ENCODE measurements around the gene EPB41L4A.

EPB41L4A gene

DNA sequence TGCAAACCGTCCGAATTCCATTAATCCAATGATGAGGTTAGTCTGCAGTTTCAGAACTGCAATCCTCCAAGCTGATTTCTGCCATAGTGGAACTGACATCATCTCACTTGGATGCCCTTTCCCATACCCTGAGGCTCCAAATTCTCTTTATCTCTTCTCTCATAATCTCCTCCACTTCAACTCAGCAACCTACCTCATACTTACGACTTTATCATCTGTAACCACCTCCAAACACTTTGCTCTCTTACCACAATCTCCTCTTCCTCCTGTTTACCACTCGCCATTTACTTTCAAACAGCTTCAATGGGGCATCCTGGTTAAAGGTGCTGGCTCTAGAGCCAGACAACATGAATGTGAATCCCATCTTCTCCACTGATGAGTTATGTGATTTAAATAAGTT lies 223.2 kb downstream of the EPB41L4A start:
- H3K36me3 ChIP-seq (ENCODE audit: insufficient read depth, low read length), result no peaks in the 10 kb centered on the region
- H3K4me1 ChIP-seq (ENCODE audit: insufficient read depth, low read length, poor library complexity, severe bottlenecking), result no peaks in the 10 kb centered on the region
- no peak overlapping the region for H3K4me3 ChIP-seq (ENCODE audit: low read length, poor library complexity, severe bottlenecking)
- no peaks in the 10 kb centered on the region for H4K20me1 ChIP-seq (ENCODE audit: insufficient read depth, low read length, poor library complexity, severe bottlenecking)
- no peaks in the 10 kb centered on the region for H3F3A ChIP-seq (ENCODE audit: low read depth)
- H3K9me3 ChIP-seq (ENCODE audit: insufficient read depth, low read depth, low read length), result no peaks in the 10 kb centered on the region
- TF ChIP-seq EZH2phosphoT487 (IDR thresholded peaks at IDR 0.05; ENCODE audit: borderline replicate concordance), result no peak
- TF ChIP-seq, protein P1, sequence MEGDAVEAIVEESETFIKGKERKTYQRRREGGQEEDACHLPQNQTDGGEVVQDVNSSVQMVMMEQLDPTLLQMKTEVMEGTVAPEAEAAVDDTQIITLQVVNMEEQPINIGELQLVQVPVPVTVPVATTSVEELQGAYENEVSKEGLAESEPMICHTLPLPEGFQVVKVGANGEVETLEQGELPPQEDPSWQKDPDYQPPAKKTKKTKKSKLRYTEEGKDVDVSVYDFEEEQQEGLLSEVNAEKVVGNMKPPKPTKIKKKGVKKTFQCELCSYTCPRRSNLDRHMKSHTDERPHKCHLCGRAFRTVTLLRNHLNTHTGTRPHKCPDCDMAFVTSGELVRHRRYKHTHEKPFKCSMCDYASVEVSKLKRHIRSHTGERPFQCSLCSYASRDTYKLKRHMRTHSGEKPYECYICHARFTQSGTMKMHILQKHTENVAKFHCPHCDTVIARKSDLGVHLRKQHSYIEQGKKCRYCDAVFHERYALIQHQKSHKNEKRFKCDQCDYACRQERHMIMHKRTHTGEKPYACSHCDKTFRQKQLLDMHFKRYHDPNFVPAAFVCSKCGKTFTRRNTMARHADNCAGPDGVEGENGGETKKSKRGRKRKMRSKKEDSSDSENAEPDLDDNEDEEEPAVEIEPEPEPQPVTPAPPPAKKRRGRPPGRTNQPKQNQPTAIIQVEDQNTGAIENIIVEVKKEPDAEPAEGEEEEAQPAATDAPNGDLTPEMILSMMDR (conservative IDR thresholded peaks at IDR 0.05; ENCODE audit: low read length), result no peak
- H2AFZ ChIP-seq (ENCODE audit: low read length), result no peak overlapping the region
- H3K9me2 ChIP-seq (replicated peaks; ENCODE audit: low read depth, low read length), result no peaks in the 10 kb centered on the region
- no peaks in the 10 kb centered on the region for H3K79me2 ChIP-seq (ENCODE audit: insufficient read depth, low read length)
- H3K4me2 ChIP-seq (ENCODE audit: low read depth, low read length, poor library complexity, severe bottlenecking), result no peak overlapping the region
- H3K27me3 ChIP-seq (ENCODE audit: insufficient read depth, low read length, poor library complexity, severe bottlenecking), result no peaks in the 10 kb centered on the region
- H3K9ac ChIP-seq (ENCODE audit: low read depth, low read length, poor library complexity, severe bottlenecking), result no peak overlapping the region

DNA sequence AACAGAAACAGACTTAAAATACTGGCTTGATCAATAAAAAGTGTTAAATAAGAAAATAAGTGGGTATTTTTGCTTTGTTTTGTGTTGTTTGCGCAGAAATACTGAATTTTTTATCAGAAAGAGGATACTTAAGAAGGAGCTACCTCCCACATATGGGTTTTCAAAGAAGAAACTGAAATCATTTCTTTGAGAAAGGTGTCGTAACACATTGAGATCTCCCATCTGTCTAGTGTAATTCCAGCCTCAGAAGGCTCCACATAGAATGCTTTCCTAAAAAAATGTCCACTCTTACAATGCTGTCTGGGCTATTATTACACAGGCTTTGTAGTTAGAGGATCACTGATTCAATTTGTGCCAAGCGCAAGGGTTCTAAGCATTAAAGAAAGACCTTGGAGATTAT lies 226.2 kb downstream of the EPB41L4A start:
- Histone ChIP-seq H3K9me2 (replicated peaks; ENCODE audit: low read depth, low read length) (no peaks in the 10 kb centered on the region), H2AFZ (ENCODE audit: low read length) (no peak overlapping the region), H4K20me1 (ENCODE audit: insufficient read depth, low read length, poor library complexity, severe bottlenecking) (no peaks in the 10 kb centered on the region), H3K4me2 (ENCODE audit: low read depth, low read length, poor library complexity, severe bottlenecking) (no peak overlapping the region), H3K36me3 (ENCODE audit: insufficient read depth, low read length) (no peaks in the 10 kb centered on the region), H3K4me1 (ENCODE audit: insufficient read depth, low read length, poor library complexity, severe bottlenecking) (no peaks in the 10 kb centered on the region), H3K79me2 (ENCODE audit: insufficient read depth, low read length) (no peaks in the 10 kb centered on the region), H3F3A (ENCODE audit: low read depth) (no peaks in the 10 kb centered on the region), H3K9me3 (ENCODE audit: insufficient read depth, low read depth, low read length) (no peaks in the 10 kb centered on the region), H3K9ac (ENCODE audit: low read depth, low read length, poor library complexity, severe bottlenecking) (no peak overlapping the region), H3K27me3 (ENCODE audit: insufficient read depth, low read length, poor library complexity, severe bottlenecking) (no peaks in the 10 kb centered on the region), H3K4me3 (ENCODE audit: low read length, poor library complexity, severe bottlenecking) (no peak overlapping the region)
- TF ChIP-seq, protein P1 (conservative IDR thresholded peaks at IDR 0.05; ENCODE audit: low read length), result no peak
- no peak for TF ChIP-seq EZH2phosphoT487 (IDR thresholded peaks at IDR 0.05; ENCODE audit: borderline replicate concordance)

DNA sequence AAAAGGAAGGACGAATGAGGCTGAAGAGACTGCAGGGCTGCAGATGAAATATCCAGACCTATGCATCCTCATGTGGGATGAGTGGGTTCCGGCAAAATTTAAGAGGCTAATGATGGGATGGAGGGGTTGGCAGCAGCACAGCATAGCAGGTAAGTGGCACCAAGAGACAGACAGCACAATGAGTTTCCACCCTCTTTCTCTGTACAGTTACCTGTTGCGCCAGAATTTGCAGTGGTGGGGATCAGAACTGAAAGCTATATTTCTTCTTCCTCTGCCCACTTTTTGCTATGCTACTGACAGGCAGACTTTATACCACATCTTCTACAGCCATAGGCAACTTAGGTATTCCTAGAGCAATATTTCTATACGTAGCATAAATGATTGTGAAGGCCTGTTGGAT lies 227.0 kb downstream of the EPB41L4A start:
- Histone ChIP-seq H3K9me3 (ENCODE audit: insufficient read depth, low read depth, low read length) (no peaks in the 10 kb centered on the region), H3K4me2 (ENCODE audit: low read depth, low read length, poor library complexity, severe bottlenecking) (no peak overlapping the region), H3K4me3 (ENCODE audit: low read length, poor library complexity, severe bottlenecking) (no peak overlapping the region), H2AFZ (ENCODE audit: low read length) (no peak overlapping the region), H3K4me1 (ENCODE audit: insufficient read depth, low read length, poor library complexity, severe bottlenecking) (no peaks in the 10 kb centered on the region), H4K20me1 (ENCODE audit: insufficient read depth, low read length, poor library complexity, severe bottlenecking) (no peaks in the 10 kb centered on the region), H3K79me2 (ENCODE audit: insufficient read depth, low read length) (no peaks in the 10 kb centered on the region), H3K36me3 (ENCODE audit: insufficient read depth, low read length) (no peaks in the 10 kb centered on the region), H3K9me2 (replicated peaks; ENCODE audit: low read depth, low read length) (no peaks in the 10 kb centered on the region), H3K9ac (ENCODE audit: low read depth, low read length, poor library complexity, severe bottlenecking) (no peak overlapping the region), H3K27me3 (ENCODE audit: insufficient read depth, low read length, poor library complexity, severe bottlenecking) (no peaks in the 10 kb centered on the region), H3F3A (ENCODE audit: low read depth) (no peaks in the 10 kb centered on the region)
- TF ChIP-seq, protein P1 (conservative IDR thresholded peaks at IDR 0.05; ENCODE audit: low read length), result no peak
- no peak for TF ChIP-seq EZH2phosphoT487 (IDR thresholded peaks at IDR 0.05; ENCODE audit: borderline replicate concordance)
